ENCODE measurements around the gene DNAAF9.
A peak's percentile ranks its signal among the peaks of the same experiment; 100 is the strongest.
"Not testable (repeated sequence)": the region's sequence is repeated elsewhere in the genome, so short reads cannot be mapped to it uniquely, and the experiment has no call there.

Gene DNAAF9

DNA sequence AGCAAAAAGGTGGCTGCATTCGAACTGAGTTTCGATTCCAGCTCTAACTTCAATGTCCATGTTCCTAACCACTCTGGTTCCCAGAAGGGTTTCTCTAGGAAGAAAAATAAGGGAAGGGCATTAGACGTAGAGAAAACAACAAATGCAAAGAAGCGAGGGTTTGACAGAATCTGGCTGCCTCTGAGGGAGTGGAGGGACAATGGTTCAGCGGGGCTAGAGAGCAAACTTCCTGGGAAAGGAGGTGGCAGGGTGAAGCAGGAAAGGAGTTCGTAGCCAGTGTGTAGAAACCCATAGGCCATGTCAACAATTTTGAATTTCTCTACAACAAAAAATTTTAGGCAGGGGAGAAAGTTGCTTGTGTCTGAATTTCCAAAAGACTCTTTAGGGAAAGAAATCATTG, 14.5 kb upstream of the DNAAF9 start:
- Mint-ChIP-seq H3K9me3 (no peaks in the 10 kb centered on the region), H3K4me3 (no peak overlapping the region), H3K36me3 (no peaks in the 10 kb centered on the region), H3K4me1 (peaks cover 4% of the 10 kb centered on the region), H3K27ac (no peak overlapping the region)
- no peak for ATAC-seq
- DNase-seq (ENCODE audit: low spot score in 2 of 2) = no peak

DNA sequence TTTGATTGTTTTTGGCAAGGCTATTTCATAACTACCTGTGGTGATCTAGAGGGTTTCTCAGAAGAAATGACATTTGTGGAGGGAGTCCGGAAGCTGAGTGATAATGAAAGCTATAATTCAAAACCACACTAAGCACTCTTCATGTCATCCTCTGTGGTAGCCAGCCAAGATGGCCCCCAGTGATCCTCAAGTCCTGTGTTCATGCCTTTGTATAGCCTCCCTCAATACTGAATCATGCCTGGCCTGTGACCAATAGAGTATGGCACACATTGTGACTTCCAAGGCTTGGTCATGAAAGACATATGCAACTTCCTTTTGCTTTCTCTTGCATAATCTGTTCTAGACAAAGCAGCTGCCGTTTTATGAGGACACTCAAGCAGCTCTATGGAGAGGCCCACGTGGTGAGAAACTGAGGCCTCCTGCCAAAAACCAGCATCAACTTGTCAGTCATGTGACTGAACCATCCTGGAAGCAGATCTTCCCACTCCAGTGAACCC, 12.8 kb upstream of the DNAAF9 start:
- H3K36me3 Mint-ChIP-seq = no peaks in the 10 kb centered on the region
- no peaks in the 10 kb centered on the region for H3K9me3 Mint-ChIP-seq
- peak; percentile 33 to 78 for DNase-seq (ENCODE audit: low spot score in 2 of 2)
- peaks cover 4% of the 10 kb centered on the region for H3K4me1 Mint-ChIP-seq
- peak; percentile 100 for ATAC-seq
- peak overlapping the region; percentile 53 for H3K27ac Mint-ChIP-seq
- no peak overlapping the region for H3K4me3 Mint-ChIP-seq

DNA sequence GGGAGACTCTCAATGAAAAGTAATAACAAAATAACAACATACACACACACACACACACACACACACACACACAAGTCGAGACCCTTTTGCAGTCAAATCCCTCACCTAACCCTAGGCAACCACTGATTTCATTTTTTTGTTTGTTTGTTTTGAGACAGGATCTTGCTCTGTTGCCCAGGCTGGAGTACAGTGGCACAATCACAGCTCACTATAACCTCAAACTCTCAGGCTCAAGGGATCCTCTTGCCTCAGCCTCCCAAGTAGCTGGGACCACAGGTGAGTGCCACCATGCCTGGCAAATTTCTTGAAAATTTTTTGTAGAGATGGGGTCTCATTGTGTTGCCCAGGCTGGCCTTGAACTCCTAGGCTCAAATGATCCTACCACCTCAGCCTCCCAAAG, 10.7 kb upstream of the DNAAF9 start:
- not testable (repeated sequence) for H3K27ac Mint-ChIP-seq; ATAC-seq; DNase-seq (ENCODE audit: low spot score in 2 of 2); H3K4me3 Mint-ChIP-seq; H3K9me3 Mint-ChIP-seq; H3K36me3 Mint-ChIP-seq
- H3K4me1 Mint-ChIP-seq = peaks cover 10% of the 10 kb centered on the region

DNA sequence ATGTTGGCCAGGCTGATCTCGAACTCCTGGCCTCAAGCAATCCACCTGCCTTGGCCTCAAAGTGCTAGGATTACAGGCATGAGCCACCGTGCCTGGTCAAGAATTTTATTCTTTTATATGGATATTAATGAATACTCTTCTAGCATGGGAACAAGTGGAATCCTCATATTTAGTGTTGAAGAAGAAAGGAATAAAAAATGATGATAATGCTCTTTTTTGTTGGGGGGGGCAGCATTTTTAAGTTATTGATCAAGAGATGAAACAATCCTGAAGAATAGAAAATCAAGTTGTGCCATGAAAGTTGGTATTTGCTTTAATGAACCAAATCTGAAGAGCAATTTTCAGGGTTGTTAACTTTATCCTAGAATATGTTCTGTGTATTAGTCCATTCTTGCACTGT, 6.7 kb upstream of the DNAAF9 start:
- Mint-ChIP-seq H3K27ac (no peak overlapping the region), H3K36me3 (no peaks in the 10 kb centered on the region), H3K4me1 (peaks cover 7% of the 10 kb centered on the region), H3K4me3 (no peak overlapping the region), H3K9me3 (no peaks in the 10 kb centered on the region)
- DNase-seq (ENCODE audit: low spot score in 2 of 2) = no peak
- no peak for ATAC-seq

DNA sequence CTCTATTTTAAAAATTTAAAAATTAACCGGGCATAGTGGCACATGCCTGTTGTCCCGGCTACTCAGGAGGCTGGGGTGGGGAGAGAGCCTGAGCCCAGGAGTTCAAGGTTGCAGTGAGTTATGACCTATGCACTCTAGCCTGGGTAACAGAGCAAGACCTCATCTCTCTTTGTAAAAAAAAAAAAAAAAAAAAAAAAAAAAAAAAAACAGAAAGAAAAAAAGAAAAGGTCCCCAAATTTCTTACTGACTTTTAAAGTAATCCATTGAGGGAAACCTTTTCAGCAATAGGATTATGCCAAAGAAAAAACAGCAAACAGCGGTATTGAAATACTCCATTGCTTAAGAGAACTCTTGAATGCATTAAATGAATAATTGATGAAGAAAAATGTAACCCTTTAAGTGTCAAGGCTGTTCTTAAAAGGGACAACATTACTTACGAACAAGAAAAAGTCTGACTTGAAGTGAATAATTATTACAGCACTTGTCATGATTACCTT, 6.0 kb upstream of the DNAAF9 start:
- no peaks in the 10 kb centered on the region for H3K9me3 Mint-ChIP-seq
- no peak overlapping the region for H3K27ac Mint-ChIP-seq
- no peak overlapping the region for H3K4me3 Mint-ChIP-seq
- peaks cover 14% of the 10 kb centered on the region for H3K4me1 Mint-ChIP-seq
- no peak for ATAC-seq
- DNase-seq (ENCODE audit: low spot score in 2 of 2) = no peak
- H3K36me3 Mint-ChIP-seq = no peaks in the 10 kb centered on the region

DNA sequence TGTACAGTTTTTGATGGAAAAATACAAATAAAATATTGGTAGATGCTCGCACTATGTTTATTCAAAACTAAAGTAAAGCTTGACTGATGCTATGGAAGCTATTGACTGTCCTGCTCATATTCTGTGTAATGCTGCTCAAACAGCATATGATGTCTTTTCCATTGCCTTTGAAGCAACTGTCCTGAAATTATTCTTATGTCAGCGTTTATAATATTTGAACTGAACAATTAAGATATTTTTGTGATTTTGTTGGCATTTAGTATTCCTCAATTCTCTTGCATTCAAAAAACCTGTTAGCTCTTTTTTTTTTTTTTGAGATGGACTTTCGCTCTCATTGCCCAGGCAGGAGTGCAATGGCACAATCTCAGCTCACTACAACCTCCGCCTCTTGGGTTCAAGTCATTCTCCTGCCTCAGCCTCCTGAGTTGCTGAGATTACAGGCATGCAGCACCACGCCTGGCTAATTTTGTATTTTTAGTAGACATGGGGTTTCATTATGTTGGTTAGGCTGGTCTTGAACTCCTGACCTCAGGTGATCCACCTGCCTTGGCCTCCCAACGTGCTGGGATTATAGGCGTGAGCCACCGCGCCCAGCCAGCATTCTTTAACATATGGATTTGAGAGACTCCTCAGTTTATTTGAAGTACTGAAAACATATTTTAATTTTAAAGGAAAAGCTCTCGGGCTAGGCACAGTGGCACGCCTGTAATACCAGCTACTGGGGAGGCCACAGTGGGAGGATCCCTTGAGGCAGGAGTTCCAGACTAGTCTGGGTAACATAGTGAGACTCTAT, 5.3 kb upstream of the DNAAF9 start:
- ATAC-seq = no peak
- H3K9me3 Mint-ChIP-seq = no peaks in the 10 kb centered on the region
- no peak overlapping the region for H3K4me3 Mint-ChIP-seq
- H3K27ac Mint-ChIP-seq = no peak overlapping the region
- no peak for DNase-seq (ENCODE audit: low spot score in 2 of 2)
- no peaks in the 10 kb centered on the region for H3K36me3 Mint-ChIP-seq
- H3K4me1 Mint-ChIP-seq = peaks cover 20% of the 10 kb centered on the region

DNA sequence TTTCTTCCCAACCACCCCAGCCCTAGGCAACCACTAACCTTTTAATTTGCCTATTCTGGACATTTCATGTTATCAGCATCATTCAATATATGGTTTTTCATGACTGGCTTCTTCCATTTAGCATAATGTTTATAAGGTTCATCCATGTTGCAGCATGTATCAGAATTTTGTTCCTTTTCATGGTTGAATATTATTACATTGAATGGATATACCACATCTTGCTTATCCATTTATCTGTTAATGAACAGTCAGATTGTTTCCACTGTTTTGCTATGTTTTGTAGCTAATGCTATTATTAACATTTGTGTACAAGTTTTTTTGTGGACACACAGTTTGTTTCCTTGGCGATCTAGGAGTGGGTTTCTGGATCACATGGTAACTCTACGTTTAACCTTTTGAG, 3.0 kb upstream of the DNAAF9 start:
- Mint-ChIP-seq H3K4me1 (peaks cover 33% of the 10 kb centered on the region), H3K9me3 (no peaks in the 10 kb centered on the region), H3K36me3 (no peaks in the 10 kb centered on the region), H3K4me3 (no peak overlapping the region), H3K27ac (no peak overlapping the region)
- DNase-seq (ENCODE audit: low spot score in 2 of 2) (no peak), ATAC-seq (no peak)

DNA sequence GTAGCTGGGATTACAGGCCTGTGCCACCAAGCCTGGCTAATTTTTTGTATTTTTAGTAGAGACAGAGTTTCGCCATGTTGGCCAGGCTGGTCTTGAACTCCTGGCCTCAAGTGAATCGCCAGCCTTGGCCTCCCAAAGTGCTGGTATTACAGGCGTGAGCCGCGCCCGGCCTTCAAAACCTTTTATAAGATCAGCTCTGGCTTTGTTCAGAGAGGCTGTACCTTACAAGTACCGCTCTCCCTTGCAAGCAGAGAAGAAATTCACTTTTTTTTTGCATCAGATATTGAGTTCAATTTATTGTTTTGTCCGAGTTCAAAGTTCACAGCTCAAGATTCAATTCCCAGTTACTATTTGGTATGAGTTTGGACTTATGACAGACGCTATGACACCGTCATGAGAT, 1.9 kb upstream of the DNAAF9 start:
- Mint-ChIP-seq H3K27ac (peak overlapping the region; percentile 92), H3K9me3 (no peaks in the 10 kb centered on the region), H3K4me3 (peak overlapping the region; percentile 92), H3K4me1 (peaks cover 37% of the 10 kb centered on the region), H3K36me3 (no peaks in the 10 kb centered on the region)
- DNase-seq (ENCODE audit: low spot score in 2 of 2) (no peak), ATAC-seq (no peak)

DNA sequence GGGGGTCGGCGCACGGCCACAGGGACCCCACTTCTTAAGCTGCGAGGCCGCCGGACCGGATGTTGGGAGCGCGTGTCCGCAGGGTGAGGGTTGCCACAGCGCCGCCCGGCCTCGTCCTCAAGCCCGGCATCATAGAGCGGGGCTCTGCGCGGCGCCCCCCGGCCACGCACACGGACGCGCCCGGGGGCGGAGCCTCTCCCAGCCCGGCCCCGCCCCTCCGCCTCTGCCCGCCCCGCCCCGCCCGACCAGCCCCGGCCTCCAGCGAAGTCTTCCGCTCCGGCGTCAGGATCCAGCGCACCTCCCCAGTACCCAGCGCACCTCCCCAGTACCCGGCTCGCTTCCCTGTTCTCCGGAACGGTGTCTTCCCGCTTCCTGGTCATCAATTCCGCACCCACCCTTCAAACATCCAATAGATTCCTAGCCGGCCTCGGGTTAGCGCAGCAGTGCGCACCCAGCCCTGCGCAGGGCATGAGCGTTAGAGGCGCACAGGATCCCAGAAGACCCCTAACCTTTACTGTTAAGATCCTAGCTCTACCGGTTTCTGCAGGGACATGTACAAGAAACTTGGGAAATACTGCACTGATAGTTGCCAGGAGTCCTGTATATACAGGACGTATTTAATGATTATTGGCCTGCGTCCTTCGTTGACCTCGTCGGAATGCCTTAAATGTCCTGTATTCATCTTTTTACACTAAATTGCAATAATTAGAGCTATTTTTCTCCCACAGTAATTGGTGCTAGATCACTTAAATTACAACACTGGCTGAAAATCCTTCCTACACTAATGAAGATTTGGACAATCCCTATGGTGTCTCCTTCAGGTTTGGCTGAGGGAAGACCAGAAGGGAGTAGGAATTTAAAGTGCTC, 535 bp upstream of the DNAAF9 start:
- Mint-ChIP-seq H3K9me3 (no peaks in the 10 kb centered on the region), H3K4me1 (peaks cover 43% of the 10 kb centered on the region), H3K4me3 (peak overlapping the region; percentile 92), H3K27ac (peak overlapping the region; percentile 92), H3K36me3 (no peaks in the 10 kb centered on the region)
- peak; percentile 75 for ATAC-seq
- peak; percentile 48 to 89 for DNase-seq (ENCODE audit: low spot score in 2 of 2)

DNA sequence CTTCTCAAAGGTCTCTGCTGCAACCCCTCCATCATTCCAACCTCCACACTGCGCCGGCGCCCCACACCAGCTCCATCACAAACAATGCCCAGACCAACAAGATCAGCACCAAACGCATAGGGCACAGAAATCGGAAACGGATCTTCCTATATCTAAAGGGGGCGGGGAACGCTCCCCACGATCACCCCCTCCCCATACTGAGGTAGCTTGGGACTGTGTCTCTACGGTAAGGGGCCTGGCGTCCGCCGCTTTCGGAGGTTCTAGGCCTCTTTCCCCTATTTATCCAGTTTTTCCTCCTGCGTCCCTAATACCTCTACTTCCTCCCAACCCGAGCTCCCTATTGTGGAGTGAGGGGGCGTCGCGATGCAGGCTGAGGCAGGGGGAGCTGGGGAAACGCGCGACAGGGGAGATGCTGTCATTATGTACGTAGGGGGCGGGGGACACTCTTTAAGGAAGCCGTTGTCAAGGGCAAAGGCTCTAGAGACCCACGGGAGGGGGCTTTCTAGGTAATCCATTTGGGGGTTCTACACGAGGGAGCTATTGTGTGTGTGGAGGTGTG, 909 bp downstream of the DNAAF9 start:
- DNase-seq (ENCODE audit: low spot score in 2 of 2) (no peak), ATAC-seq (no peak)
- Mint-ChIP-seq H3K27ac (peak overlapping the region; percentile 86), H3K4me3 (peak overlapping the region; percentile 92), H3K4me1 (peaks cover 45% of the 10 kb centered on the region), H3K9me3 (no peaks in the 10 kb centered on the region), H3K36me3 (no peaks in the 10 kb centered on the region)

DNA sequence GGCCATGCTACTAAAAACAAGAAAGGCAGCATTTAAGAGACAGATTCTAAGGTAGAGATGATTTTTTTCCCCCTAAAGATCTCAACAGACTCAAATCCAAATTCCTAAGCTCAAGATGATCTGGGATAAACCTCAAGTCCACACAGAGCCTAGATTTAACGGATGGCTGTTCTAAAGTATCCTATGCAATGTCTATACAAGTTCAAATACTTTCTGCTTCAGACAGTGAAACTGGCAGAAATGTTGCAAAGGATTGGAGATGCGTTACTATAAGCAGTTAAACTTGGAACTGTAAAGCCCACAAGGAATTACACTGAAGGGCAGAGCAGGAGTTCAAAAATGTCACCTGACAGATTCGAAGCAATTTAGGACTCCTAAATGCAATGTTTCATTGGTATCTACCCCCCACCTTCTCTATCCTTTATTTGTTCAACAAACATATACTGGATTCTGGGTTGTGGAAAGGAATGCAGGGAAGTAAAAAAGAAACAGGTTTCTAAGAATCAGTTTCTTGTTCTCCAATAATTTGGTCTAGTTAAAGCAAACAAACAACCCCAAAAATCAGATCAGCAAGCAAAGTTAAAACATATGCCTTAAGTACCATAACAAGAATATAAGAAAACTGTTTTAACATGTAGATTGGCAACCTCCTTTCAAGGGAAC, 1.6 kb downstream of the DNAAF9 start:
- Mint-ChIP-seq H3K36me3 (no peaks in the 10 kb centered on the region), H3K9me3 (no peaks in the 10 kb centered on the region), H3K4me3 (peak overlapping the region; percentile 92)

DNA sequence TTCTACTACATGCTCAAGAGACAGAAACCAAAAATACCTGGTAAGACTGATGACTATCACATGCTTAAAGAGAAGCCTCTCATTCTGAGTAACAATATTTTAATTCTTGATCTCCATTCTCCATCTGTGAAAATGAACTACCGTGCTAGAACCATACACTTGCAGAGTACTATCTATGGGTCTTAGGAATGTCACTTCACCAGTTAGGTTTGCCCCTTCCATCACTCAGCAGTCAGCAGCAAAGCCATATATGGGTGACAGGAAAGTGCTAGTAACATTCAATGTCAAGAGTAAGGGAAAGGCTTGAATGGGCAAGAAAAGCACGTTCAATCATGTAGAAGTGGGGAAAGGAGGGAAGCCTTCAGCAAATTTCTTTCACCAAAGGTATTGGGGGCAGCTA, 2.3 kb downstream of the DNAAF9 start:
- ATAC-seq (no peak), DNase-seq (ENCODE audit: low spot score in 2 of 2) (no peak)
- Mint-ChIP-seq H3K27ac (no peak overlapping the region), H3K9me3 (no peaks in the 10 kb centered on the region), H3K36me3 (no peaks in the 10 kb centered on the region), H3K4me1 (peaks cover 45% of the 10 kb centered on the region), H3K4me3 (peak overlapping the region; percentile 3)

More for the DNA sequence above, 1.6 kb downstream of the DNAAF9 start:
- Mint-ChIP-seq H3K27ac (peak overlapping the region; percentile 86), H3K4me1 (peaks cover 45% of the 10 kb centered on the region)
- ATAC-seq (no peak), DNase-seq (ENCODE audit: low spot score in 2 of 2) (no peak)

DNA sequence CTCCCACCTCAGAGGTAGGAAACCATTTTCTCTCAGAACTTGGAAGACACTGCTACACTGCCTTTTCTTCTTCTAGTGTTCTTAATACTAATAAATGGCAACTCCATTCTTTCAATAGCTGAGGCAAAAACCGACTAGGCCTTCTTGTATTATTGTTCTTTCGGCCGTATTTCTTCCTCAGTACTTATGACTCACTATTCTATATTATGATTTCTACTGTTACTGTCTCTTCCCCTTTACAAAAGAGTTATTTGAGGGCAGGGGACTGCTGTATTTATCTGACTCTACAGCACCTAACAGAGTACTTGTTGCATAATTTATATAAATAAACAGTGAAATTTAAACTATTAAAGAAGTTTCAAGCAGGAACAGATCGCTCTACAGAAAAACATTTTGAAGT, 3.1 kb downstream of the DNAAF9 start:
- ATAC-seq (no peak), DNase-seq (ENCODE audit: low spot score in 2 of 2) (no peak)
- no peaks in the 10 kb centered on the region for H3K36me3 Mint-ChIP-seq
- H3K4me1 Mint-ChIP-seq = peaks cover 45% of the 10 kb centered on the region
- no peak overlapping the region for H3K27ac Mint-ChIP-seq
- H3K9me3 Mint-ChIP-seq = no peaks in the 10 kb centered on the region
- no peak overlapping the region for H3K4me3 Mint-ChIP-seq

DNA sequence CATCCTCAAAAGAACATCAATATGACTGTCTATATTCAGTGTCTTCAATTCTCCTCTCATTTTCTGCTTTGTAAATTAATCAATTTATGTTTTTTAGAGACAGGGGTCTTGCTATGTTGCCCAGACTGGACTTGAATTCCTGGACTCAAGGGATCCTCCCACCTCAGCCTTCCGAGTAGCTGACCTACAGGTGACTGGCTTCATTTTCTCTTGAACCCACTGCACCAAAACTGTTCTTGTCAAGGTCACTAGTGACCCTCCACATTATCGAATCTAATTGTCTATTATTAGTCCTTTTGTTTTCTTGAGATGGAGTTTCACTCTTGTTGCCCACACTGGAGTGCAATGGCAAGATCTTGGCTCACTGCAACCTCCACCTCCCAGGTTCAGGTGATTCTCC, 3.7 kb downstream of the DNAAF9 start:
- DNase-seq (ENCODE audit: low spot score in 2 of 2) (no peak), ATAC-seq (no peak)
- H3K4me1 Mint-ChIP-seq = peaks cover 40% of the 10 kb centered on the region
- no peak overlapping the region for H3K4me3 Mint-ChIP-seq
- H3K9me3 Mint-ChIP-seq = no peaks in the 10 kb centered on the region
- H3K27ac Mint-ChIP-seq = no peak overlapping the region
- H3K36me3 Mint-ChIP-seq = no peaks in the 10 kb centered on the region

DNA sequence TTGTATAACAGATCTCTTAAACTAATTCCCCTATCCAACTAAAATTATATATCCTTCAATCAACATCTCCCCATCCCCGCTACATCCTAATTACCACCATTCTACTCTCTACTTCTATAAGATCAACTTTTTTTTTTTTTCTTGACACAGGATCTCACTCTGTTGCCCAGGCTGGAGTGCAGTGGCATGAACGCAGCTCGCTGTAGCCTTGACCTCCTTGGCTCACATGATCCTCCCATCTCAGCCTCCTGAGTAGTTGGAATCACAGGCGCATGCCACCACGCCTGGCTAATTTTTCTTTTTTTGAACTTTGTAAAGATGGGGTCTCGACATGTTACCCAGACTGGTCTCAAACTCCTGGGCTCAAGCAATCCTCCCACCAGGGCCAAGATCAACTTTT, 5.0 kb downstream of the DNAAF9 start:
- Mint-ChIP-seq H3K4me3 (no peak overlapping the region), H3K27ac (no peak overlapping the region), H3K4me1 (peaks cover 31% of the 10 kb centered on the region), H3K36me3 (no peaks in the 10 kb centered on the region), H3K9me3 (no peaks in the 10 kb centered on the region)
- ATAC-seq (no peak), DNase-seq (ENCODE audit: low spot score in 2 of 2) (peak in 1 of 2 donors; percentile 18)
